ENCODE measurements around the gene DNAJC17.

DNAJC17 gene

GRCh38 chr15:40744815-40745152 lies 62.5 kb downstream of the DNAJC17 start:
- Histone ChIP-seq H3K27me3 (ENCODE audit: low read depth) (no peaks in the 10 kb centered on the region), H3K9me3 (no peaks in the 10 kb centered on the region), H3K4me1 (no peaks in the 10 kb centered on the region), H3K4me3 (no peak overlapping the region), H3K36me3 (replicated peaks) (peaks cover 68% of the 10 kb centered on the region)
- DNase-seq (ENCODE audit: low spot score in 2 of 2), result no peak
- in situ Hi-C loops (cut with MboI; ENCODE audit: low sequenced_read_pairs), result no loop called here

GRCh38 chr15:40743921-40744814 lies 63.1 kb downstream of the DNAJC17 start:
- H3K36me3 ChIP-seq (replicated peaks), result peaks cover 68% of the 10 kb centered on the region
- DNase-seq (ENCODE audit: low spot score in 2 of 2), result no peak
- in situ Hi-C loops (cut with MboI; ENCODE audit: low sequenced_read_pairs), result no loop called here

GRCh38 chr15:40743485-40743901 lies 63.8 kb downstream of the DNAJC17 start:
- in situ Hi-C loops (cut with MboI; ENCODE audit: low sequenced_read_pairs), result no loop called here
- H3K4me3 ChIP-seq, result no peak overlapping the region
- DNase-seq (ENCODE audit: low spot score in 2 of 2), result no peak

More at GRCh38 chr15:40743921-40744814, 63.1 kb downstream of the DNAJC17 start:
- Histone ChIP-seq H3K9me3 (no peaks in the 10 kb centered on the region), H3K4me3 (no peak overlapping the region), H3K27me3 (ENCODE audit: low read depth) (no peaks in the 10 kb centered on the region), H3K4me1 (no peaks in the 10 kb centered on the region)

GRCh38 chr15:40739854-40740253 lies 67.4 kb downstream of the DNAJC17 start:
- peaks cover 87% of the 10 kb centered on the region for H3K36me3 ChIP-seq (replicated peaks)

More at GRCh38 chr15:40743485-40743901, 63.8 kb downstream of the DNAJC17 start:
- Histone ChIP-seq H3K27me3 (ENCODE audit: low read depth) (no peaks in the 10 kb centered on the region), H3K9me3 (no peaks in the 10 kb centered on the region), H3K36me3 (replicated peaks) (peaks cover 73% of the 10 kb centered on the region), H3K4me1 (peaks cover 2% of the 10 kb centered on the region; the same call in 1 of the 2 replicates)

GRCh38 chr15:40739047-40739446 lies 68.2 kb downstream of the DNAJC17 start:
- in situ Hi-C loops (cut with MboI; ENCODE audit: low sequenced_read_pairs), result no loop called here
- Histone ChIP-seq H3K27me3 (ENCODE audit: low read depth) (no peaks in the 10 kb centered on the region), H3K4me3 (no peak overlapping the region), H3K4me1 (peaks cover 2% of the 10 kb centered on the region; the same call in 1 of the 2 replicates), H3K9me3 (no peaks in the 10 kb centered on the region), H3K36me3 (replicated peaks) (peaks cover 87% of the 10 kb centered on the region)
- no peak for DNase-seq (ENCODE audit: low spot score in 2 of 2)

More at GRCh38 chr15:40739854-40740253, 67.4 kb downstream of the DNAJC17 start:
- H3K4me1 ChIP-seq, result peaks cover 2% of the 10 kb centered on the region; the same call in 1 of the 2 replicates
- DNase-seq (ENCODE audit: low spot score in 2 of 2), result no peak
- no peak overlapping the region for H3K4me3 ChIP-seq
- no peaks in the 10 kb centered on the region for H3K9me3 ChIP-seq
- in situ Hi-C loops (cut with MboI; ENCODE audit: low sequenced_read_pairs), result no loop called here
- H3K27me3 ChIP-seq (ENCODE audit: low read depth), result no peaks in the 10 kb centered on the region

DNA sequence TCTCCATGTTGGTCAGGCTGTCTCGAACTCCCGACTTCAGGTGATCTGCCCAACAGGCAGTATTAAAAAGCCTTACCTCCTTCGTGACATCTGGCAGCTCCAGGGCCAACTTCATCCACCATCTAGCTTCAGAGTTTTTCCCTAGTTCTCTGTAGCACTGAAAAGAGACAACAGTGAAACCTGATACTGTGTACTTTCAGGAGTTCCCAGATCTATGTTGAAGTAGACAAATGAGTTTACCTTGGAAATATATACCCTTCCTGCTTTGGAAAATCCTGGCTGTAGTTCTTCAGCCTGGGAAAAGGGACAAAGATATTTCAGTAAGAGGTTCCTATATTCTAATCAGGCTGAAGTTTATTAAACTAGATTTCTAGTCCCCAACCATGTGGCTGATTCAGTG lies 70.2 kb downstream of the DNAJC17 start:
- no peaks in the 10 kb centered on the region for H3K27me3 ChIP-seq (ENCODE audit: low read depth)
- H3K36me3 ChIP-seq (replicated peaks), result peaks cover 89% of the 10 kb centered on the region
- in situ Hi-C loops (cut with MboI; ENCODE audit: low sequenced_read_pairs), result no loop called here
- H3K4me1 ChIP-seq, result peaks cover 2% of the 10 kb centered on the region; the same call in 1 of the 2 replicates
- no peaks in the 10 kb centered on the region for H3K9me3 ChIP-seq
- H3K4me3 ChIP-seq, result no peak overlapping the region
- DNase-seq (ENCODE audit: low spot score in 2 of 2), result no peak

DNA sequence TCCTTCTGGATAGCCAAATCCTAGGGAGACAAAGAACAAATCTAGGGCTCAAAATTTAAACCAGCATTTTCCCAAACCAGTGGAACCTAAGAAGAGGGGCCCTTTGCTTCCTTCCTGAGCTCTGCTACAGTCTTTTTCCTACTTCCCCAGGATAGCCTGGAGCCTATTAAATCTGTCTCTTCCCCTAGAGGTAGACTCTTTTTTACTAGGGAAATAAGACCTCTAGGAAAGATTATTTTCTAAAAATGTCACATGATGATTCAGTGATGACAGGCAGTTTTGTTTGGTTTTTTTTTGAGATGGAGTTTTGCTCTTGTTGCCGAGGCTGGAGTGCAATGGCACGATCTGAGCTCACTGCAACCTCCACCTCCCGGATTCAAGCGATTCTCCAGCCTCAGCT lies 70.7 kb downstream of the DNAJC17 start:
- Histone ChIP-seq H3K9me3 (no peaks in the 10 kb centered on the region), H3K36me3 (replicated peaks) (peaks cover 89% of the 10 kb centered on the region), H3K4me1 (peaks cover 2% of the 10 kb centered on the region; the same call in 1 of the 2 replicates), H3K27me3 (ENCODE audit: low read depth) (no peaks in the 10 kb centered on the region), H3K4me3 (no peak overlapping the region)
- in situ Hi-C loops (cut with MboI; ENCODE audit: low sequenced_read_pairs), result no loop called here
- no peak for DNase-seq (ENCODE audit: low spot score in 2 of 2)

- Histone ChIP-seq H3K4me3 (no peak overlapping the region), H3K4me1 (no peaks in the 10 kb centered on the region), H3K9me3 (no peaks in the 10 kb centered on the region), H3K36me3 (replicated peaks) (peaks cover 83% of the 10 kb centered on the region), H3K27me3 (ENCODE audit: low read depth) (no peaks in the 10 kb centered on the region)
- in situ Hi-C loops (cut with MboI; ENCODE audit: low sequenced_read_pairs), result no loop called here
- no peak for DNase-seq (ENCODE audit: low spot score in 2 of 2)
These were observed 76.2 kb downstream of the DNAJC17 start for GRCh38 chr15:40731034-40731433.

GRCh38 chr15:40723919-40724318 lies 83.4 kb downstream of the DNAJC17 start:
- no peaks in the 10 kb centered on the region for H3K27me3 ChIP-seq (ENCODE audit: low read depth)
- in situ Hi-C loops (cut with MboI; ENCODE audit: low sequenced_read_pairs), result loop anchor here (25.0 kb wide), 1 partner anchor 638 kb away; no protein-coding TSS in a partner anchor
- H3K9me3 ChIP-seq, result no peaks in the 10 kb centered on the region
- DNase-seq (ENCODE audit: low spot score in 2 of 2), result no peak
- H3K4me1 ChIP-seq, result peaks cover 10% of the 10 kb centered on the region; the same call in 1 of the 2 replicates
- H3K4me3 ChIP-seq, result no peak overlapping the region
- peaks cover 61% of the 10 kb centered on the region for H3K36me3 ChIP-seq (replicated peaks)

- Histone ChIP-seq H3K36me3 (replicated peaks) (peaks cover 61% of the 10 kb centered on the region), H3K27me3 (ENCODE audit: low read depth) (no peaks in the 10 kb centered on the region), H3K9me3 (no peaks in the 10 kb centered on the region), H3K4me1 (peaks cover 10% of the 10 kb centered on the region; the same call in 1 of the 2 replicates), H3K4me3 (no peak overlapping the region)
- DNase-seq (ENCODE audit: low spot score in 2 of 2), result no peak
- in situ Hi-C loops (cut with MboI; ENCODE audit: low sequenced_read_pairs), result loop anchor here (25.0 kb wide), 1 partner anchor 639 kb away; no protein-coding TSS in a partner anchor
These were observed 84.3 kb downstream of the DNAJC17 start for GRCh38 chr15:40722934-40723333.

- Histone ChIP-seq H3K9me3 (no peaks in the 10 kb centered on the region), H3K36me3 (replicated peaks) (peaks cover 63% of the 10 kb centered on the region), H3K4me3 (no peak overlapping the region), H3K4me1 (peaks cover 10% of the 10 kb centered on the region; the same call in 1 of the 2 replicates), H3K27me3 (ENCODE audit: low read depth) (no peaks in the 10 kb centered on the region)
- in situ Hi-C loops (cut with MboI; ENCODE audit: low sequenced_read_pairs), result loop anchor here (25.0 kb wide), 1 partner anchor 640 kb away; no protein-coding TSS in a partner anchor
- no peak for DNase-seq (ENCODE audit: low spot score in 2 of 2)
These were observed 84.9 kb downstream of the DNAJC17 start for GRCh38 chr15:40722354-40722753.

DNA sequence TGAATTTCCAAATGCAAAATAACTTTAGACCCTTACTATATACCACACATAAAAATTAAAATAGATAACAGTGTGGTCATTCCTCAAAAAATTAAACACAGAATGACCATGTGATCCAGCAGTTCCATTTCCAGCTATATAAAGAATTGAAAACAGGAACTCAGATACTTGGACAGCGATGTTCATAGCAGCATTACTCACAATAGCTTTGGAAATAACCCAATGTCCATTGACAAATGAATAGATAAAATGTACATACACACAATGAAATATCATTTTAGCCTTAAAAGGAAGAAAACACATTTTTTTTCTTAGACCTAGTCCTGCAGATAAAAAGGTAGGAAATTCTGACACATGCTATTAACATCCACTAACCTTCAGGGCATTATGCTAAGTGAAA lies 85.6 kb downstream of the DNAJC17 start:
- in situ Hi-C loops (cut with MboI; ENCODE audit: low sequenced_read_pairs), result loop anchor here (25.0 kb wide), 1 partner anchor 641 kb away; no protein-coding TSS in a partner anchor
- H3K36me3 ChIP-seq (replicated peaks), result peaks cover 62% of the 10 kb centered on the region

DNA sequence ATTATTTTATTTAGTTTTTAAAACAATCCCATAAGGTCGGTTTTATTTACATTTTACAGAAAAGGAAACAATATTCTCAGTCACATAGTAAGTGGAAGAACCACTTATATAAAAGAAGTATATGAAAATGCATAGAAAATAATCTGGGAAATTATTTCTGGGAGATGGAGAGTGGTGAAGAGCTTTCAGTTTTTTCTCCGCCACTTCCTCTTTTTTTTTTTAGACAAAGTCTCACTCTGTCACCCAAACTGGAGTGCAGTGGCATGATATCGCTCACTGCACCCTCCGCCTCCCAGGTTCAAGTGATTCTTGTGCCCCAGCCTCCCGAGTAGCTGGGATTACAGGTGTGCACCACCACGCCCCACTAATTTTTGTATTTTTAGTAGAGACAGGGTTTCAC lies 91.1 kb downstream of the DNAJC17 start:
- Histone ChIP-seq H3K9me3 (no peaks in the 10 kb centered on the region), H3K27me3 (ENCODE audit: low read depth) (no peaks in the 10 kb centered on the region), H3K4me3 (no peak overlapping the region), H3K4me1 (no peaks in the 10 kb centered on the region), H3K36me3 (replicated peaks) (peaks cover 70% of the 10 kb centered on the region)
- DNase-seq (ENCODE audit: low spot score in 2 of 2), result no peak
- in situ Hi-C loops (cut with MboI; ENCODE audit: low sequenced_read_pairs), result loop anchor here (25.0 kb wide), 1 partner anchor 646 kb away; no protein-coding TSS in a partner anchor

More for the DNA sequence above, 85.6 kb downstream of the DNAJC17 start:
- DNase-seq (ENCODE audit: low spot score in 2 of 2), result no peak
- Histone ChIP-seq H3K27me3 (ENCODE audit: low read depth) (no peaks in the 10 kb centered on the region), H3K4me1 (peaks cover 10% of the 10 kb centered on the region; the same call in 1 of the 2 replicates), H3K4me3 (no peak overlapping the region), H3K9me3 (no peaks in the 10 kb centered on the region)

Data from HAP-1 (cell line).